Ammon's horn (tissue), 1 donor: ENCODE results near the gene FAM153A.
"Not testable (repeated sequence)": the region's sequence is repeated elsewhere in the genome, so short reads cannot be mapped to it uniquely, and the experiment has no call there.

Experiments used
- DNase-seq: peaks from one replicate; pipeline ENCODE4 v3.0.0-alpha.2; 2016; ENCODE audit warnings: low spot score

FAM153A gene

DNA sequence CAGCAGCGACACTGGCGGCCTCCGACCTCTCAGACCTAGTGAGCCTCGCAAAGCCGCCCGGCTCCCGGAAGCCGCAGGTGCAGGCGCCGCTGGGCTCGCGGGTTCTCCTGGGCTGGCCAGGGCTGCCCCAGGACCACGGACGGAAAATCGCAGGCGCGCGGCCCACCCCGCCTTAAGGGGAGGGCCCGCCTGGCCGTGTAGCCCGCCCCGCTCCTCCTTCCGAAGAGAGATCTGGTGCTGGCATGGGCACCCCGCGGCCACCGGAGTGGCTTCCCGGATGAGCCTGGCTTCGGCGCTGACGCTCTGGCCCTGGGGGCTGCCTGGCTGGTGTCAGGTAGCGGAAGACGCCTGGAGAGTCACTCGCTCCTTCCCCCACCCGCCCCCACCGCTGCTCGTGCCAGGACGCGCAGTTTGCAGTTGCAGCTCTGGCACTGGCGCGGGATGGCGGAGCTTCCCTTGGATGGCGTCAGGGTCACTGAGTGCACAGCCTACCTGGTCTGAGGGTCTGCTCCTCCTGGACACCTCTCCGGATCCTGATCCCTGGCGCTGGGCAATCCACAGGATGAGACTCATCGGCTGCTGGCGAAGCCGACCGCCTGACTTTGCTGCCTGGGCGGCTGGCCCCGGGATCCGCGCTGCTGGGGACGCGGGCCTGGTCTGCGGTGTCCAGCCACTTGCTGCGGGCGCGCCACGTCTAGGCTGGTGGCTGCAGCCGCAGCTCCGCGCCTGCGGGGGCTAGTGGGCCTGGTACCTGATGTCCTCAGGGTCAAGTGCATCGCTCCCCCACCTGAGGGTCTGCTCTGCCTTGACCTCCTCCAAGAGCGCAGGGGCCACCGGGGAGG is at the start of gene FAM153A:
FAM153A (minus strand) TSS at position 108 of the 842 bp plus-strand sequence.
- DNase-seq = not testable (repeated sequence)

DNA sequence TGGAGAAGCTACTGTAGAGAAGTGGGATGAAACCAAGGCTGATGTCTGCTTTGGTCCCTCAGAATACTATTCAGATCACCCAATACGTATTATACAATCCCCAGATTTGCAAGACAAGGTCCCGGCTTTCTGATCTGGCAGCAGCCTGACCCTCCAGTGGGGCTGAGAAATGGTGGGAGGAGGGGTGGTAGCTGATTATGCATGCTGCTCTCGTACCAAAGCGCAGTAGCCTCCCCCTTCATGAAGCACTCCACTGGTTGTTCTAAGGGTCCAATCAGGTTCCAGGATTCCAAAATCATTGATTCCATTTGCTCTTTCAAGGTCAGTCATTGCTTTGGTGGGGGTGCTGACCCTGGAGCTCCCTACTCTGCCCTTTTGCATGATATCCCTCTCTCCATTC is 49.6 kb upstream of the FAM153A start:
- DNase-seq = not testable (repeated sequence)

DNA sequence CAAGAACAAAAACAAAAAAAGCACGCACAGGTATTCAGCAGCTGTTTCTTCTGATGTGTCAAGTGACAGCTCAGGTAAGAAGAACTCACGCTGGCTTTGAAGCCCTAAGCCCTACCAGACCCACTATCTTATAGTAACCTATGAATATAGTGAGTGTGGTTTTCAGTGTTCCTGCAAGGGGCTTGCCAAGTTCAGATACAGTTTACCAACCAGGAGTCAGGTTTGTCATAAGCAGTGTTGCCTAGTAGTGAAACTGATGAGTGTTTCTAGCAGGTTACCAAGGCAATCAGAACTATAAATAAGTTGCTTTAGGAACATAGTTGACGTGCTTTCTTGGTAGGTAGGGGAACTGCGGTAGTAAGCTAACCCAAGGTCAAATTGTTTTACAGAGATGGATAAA is 43.4 kb upstream of the FAM153A start:
- DNase-seq = not testable (repeated sequence)

- DNase-seq = not testable (repeated sequence)
Observed at GRCh38 chr5:177824776-177825175, 42.1 kb upstream of the FAM153A start.

DNA sequence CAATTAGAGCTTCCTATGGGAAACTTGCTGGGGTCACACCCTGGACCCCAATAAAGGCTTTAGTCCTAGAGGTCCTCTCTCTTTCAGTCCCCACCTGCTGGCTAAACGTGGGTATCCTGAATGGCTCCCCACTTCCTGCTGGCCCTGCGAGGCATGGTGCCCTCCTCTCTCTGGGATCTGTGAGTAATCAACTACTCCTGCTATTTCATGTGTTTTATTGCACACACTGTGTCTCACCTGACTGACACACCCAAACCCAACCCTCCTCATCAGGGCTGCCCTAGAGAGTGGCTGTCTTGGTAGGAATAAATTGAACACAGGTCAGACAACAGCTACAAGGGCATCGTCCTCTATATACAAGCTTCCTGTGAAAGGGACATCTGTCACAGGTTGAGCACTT is 39.8 kb upstream of the FAM153A start:
- not testable (repeated sequence) for DNase-seq

- not testable (repeated sequence) for DNase-seq
Observed at GRCh38 chr5:177819664-177820063, 37.0 kb upstream of the FAM153A start.

- DNase-seq = not testable (repeated sequence)
Observed at GRCh38 chr5:177812814-177813425, 30.2 kb upstream of the FAM153A start.

DNA sequence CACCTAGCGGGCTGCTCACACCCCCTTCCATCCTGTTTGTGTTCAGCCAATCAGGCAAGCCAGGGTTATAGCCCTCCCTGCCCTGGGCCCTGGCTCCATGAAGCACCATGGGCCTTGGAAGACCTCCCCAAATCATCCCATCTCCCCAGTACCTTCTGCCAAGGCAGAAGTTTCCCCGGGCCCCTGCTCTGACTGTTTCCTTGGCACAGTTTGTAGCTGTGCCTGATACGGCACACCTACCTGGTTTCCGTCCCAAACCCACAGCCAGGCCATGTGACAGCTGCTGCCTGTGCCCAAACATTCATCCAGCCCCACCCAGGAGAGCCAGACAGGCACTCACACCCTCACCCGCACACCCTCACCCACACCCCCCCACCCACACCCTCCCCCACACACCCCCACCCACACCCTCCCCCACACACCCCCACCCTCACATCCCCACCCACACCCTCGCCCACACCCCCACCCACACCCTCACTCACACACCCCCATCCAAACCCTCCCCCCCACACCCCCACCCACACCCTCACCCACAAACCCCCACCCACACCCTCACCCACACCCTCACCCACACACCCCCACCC is 29.6 kb upstream of the FAM153A start:
- not testable (repeated sequence) for DNase-seq

GRCh38 chr5:177809209-177809913 is 26.7 kb upstream of the FAM153A start:
- not testable (repeated sequence) for DNase-seq

DNA sequence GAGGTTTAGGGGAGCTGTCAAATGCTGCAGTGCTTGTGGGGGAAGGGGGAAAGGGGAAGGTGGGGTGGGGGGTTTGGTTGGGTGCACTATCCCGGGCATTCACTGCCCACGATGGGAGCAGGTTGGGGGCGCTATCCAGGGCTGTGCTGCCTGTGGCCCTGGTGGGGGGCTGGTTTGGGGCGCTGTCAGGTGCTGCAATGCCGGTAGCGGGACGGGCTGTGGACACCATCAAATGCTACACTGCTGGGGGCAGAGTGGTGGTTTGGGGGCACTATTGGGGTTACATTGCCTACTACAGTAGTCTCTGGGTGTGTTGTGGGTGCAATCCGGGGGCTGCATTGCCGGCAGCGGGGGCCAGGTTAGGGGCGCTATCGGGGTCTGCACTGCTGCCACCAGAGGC is 25.7 kb upstream of the FAM153A start:
- DNase-seq = not testable (repeated sequence)

DNA sequence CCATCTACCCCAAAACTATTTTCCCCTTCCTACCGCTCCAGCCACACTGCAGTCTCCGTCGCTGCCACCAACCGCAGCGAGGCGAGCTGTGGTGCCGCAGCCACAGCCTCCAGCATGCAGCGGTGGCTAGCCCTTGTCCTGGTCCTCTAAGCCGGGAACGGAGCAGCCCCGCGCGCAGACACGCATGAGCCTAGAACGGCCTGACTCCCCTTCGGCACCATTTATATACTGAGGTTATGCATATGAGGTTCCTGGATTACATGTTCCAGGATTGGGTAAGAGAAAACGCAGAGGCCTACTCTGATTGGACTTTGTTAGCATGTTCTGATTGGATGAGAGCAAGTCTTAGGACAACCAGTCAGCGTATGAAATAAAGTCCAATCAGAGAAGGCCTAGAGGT is 24.6 kb upstream of the FAM153A start:
- DNase-seq = not testable (repeated sequence)

- not testable (repeated sequence) for DNase-seq
Observed at GRCh38 chr5:177801427-177801826, 18.7 kb upstream of the FAM153A start.

DNA sequence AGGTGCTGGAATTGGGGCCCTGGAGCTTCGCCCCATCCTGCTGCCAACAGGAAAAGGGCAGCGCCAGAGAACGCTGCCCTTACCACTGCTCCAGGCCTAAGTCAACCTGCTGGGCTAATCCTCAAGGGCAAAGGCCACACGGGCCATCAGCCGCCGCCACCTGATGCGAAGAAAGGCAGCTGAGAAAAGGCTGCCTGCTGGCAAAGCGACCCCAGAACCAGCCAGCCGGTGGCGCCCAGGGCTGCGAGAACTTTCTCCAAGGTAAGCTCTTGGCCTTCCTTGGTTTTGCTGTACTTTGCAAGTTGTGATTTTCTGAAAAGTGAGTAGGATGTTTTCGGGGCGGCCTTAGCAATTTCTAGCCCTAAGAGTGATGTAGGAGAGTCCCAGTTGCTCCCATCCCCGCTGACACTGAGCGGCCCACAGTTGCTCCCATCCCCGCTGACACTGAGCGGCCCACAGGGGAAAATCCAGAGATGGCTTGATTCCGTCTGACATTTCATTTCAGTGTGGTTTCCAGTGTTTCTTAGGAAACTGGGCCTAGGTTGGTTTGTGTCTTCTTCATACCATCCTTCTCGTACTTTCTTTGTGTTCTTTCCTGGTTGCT is 15.6 kb upstream of the FAM153A start:
- DNase-seq = not testable (repeated sequence)

- not testable (repeated sequence) for DNase-seq
Observed at GRCh38 chr5:177793272-177793671, 10.6 kb upstream of the FAM153A start.

DNA sequence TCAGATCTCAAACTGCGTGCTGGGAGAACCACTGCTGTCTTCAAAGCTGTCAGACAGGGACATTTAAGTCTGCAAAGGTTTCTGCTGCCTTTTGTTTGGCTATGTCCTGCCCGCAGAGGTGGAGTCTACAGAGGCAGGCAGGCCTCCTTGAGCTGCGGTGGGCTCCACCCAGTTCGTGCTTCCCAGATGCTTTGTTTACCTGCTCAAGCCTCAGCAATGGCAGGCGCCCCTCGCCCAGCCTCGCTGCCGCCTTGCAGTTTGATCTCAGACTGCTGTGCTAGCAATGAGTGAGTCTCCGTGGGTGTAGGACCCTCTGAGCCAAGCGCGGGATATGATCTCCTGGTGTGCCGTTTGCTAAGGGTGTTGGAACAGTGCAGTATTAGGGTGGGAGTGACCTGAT is 8.9 kb upstream of the FAM153A start:
- not testable (repeated sequence) for DNase-seq

GRCh38 chr5:177782169-177782568 is 530 bp downstream of the FAM153A start:
- not testable (repeated sequence) for DNase-seq

DNA sequence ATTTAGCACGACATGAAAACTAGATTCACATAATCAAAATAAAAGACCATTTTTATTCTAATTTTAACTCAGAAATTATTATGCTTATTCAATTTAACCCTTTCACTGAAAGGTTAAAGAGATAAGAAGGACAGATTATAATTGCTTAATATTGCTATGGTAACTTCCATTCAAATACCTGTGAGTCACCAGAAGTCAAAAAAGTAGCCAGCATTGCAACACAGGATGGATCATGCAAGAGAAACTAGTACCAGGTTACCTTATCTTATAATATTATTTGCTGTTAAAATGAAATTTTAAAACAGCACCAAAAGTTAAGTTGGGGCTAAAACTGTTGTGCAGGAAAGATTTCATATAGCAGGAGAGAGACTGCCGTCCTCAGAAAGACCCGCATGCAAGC is 11.5 kb downstream of the FAM153A start:
- not testable (repeated sequence) for DNase-seq

GRCh38 chr5:177770646-177771045 is 12.1 kb downstream of the FAM153A start:
- not testable (repeated sequence) for DNase-seq

- DNase-seq = not testable (repeated sequence)
Observed at GRCh38 chr5:177763737-177764508, 18.8 kb downstream of the FAM153A start.

- DNase-seq = peak; percentile 12
Observed at GRCh38 chr5:177760954-177761353, 21.7 kb downstream of the FAM153A start.

GRCh38 chr5:177747354-177747753 is 35.3 kb downstream of the FAM153A start:
- DNase-seq = not testable (repeated sequence)
